Measurements from ENCODE around the gene GRM1. TPM values are rescaled to one million over a fixed set of nuclear protein-coding genes. Genes with fewer than 3 reads are reported as not detected.

Gene GRM1
- total RNA-seq, 1 donor from 2014 or later = 0.05 TPM

GRCh38 chr6:146363838-146364607 lies 335.2 kb downstream of the GRM1 start:
- no peak for DNase-seq (ENCODE audit: low read depth)
- Histone ChIP-seq H3K9me3 (ENCODE audit: insufficient read depth, low read depth, low read length) (no peaks in the 10 kb centered on the region), H3K4me3 (ENCODE audit: insufficient read depth, low read depth, low read length) (no peak overlapping the region), H3K79me2 (ENCODE audit: insufficient read depth, low read length) (no peaks in the 10 kb centered on the region), H2AFZ (ENCODE audit: low read depth, low read length) (no peak overlapping the region), H3K27ac (ENCODE audit: low read depth, low read length) (no peak overlapping the region), H4K20me1 (ENCODE audit: insufficient read depth, low read length) (no peaks in the 10 kb centered on the region), H3K9ac (ENCODE audit: low read length) (no peak overlapping the region), H3K36me3 (ENCODE audit: insufficient read depth, low read length) (no peaks in the 10 kb centered on the region), H3K4me1 (ENCODE audit: insufficient read depth, low read length) (peaks cover 3% of the 10 kb centered on the region), H3K4me2 (ENCODE audit: low read length) (no peak overlapping the region), H3K27me3 (ENCODE audit: insufficient read depth, low read length) (no peaks in the 10 kb centered on the region)
- H3K4me3 Mint-ChIP-seq (ENCODE audit: unreplicated experiment) = no peak overlapping the region
- no peak for FAIRE-seq
- no peaks in the 10 kb centered on the region for H3K9me3 Mint-ChIP-seq (ENCODE audit: unreplicated experiment)
- H3K27me3 Mint-ChIP-seq (ENCODE audit: low read depth, unreplicated experiment) = peaks cover 3% of the 10 kb centered on the region
- H3K27ac Mint-ChIP-seq (ENCODE audit: unreplicated experiment) = no peak overlapping the region
- H3K4me1 Mint-ChIP-seq (ENCODE audit: low read depth, unreplicated experiment) = peaks cover under 1% of the 10 kb centered on the region
- H3K36me3 Mint-ChIP-seq (ENCODE audit: low read depth, unreplicated experiment) = no peaks in the 10 kb centered on the region
- TF ChIP-seq CTCF (IDR thresholded peaks at IDR 0.05; ENCODE audit: insufficient read depth, low read depth, low read length) = no peak
- no peak for TF ChIP-seq EZH2 (IDR thresholded peaks at IDR 0.05; ENCODE audit: insufficient read depth, low read length)

- H4K20me1 ChIP-seq (ENCODE audit: insufficient read depth, low read length) = no peaks in the 10 kb centered on the region
- H3K9ac ChIP-seq (ENCODE audit: low read length) = no peak overlapping the region
- H3K9me3 ChIP-seq (ENCODE audit: insufficient read depth, low read depth, low read length) = no peaks in the 10 kb centered on the region
- H3K4me1 Mint-ChIP-seq (ENCODE audit: low read depth, unreplicated experiment) = no peaks in the 10 kb centered on the region
- no peak for DNase-seq (ENCODE audit: low read depth)
- H3K79me2 ChIP-seq (ENCODE audit: insufficient read depth, low read length) = no peaks in the 10 kb centered on the region
- H3K9me3 Mint-ChIP-seq (ENCODE audit: unreplicated experiment) = no peaks in the 10 kb centered on the region
- H2AFZ ChIP-seq (ENCODE audit: low read depth, low read length) = no peak overlapping the region
- H3K4me3 ChIP-seq (ENCODE audit: insufficient read depth, low read depth, low read length) = no peak overlapping the region
- FAIRE-seq = no peak
- no peaks in the 10 kb centered on the region for H3K4me1 ChIP-seq (ENCODE audit: insufficient read depth, low read length)
- no peak for TF ChIP-seq EZH2 (IDR thresholded peaks at IDR 0.05; ENCODE audit: insufficient read depth, low read length)
- TF ChIP-seq CTCF (IDR thresholded peaks at IDR 0.05; ENCODE audit: insufficient read depth, low read depth, low read length) = no peak
- peaks cover 3% of the 10 kb centered on the region for H3K27me3 Mint-ChIP-seq (ENCODE audit: low read depth, unreplicated experiment)
- H3K27me3 ChIP-seq (ENCODE audit: insufficient read depth, low read length) = no peaks in the 10 kb centered on the region
- H3K4me2 ChIP-seq (ENCODE audit: low read length) = no peak overlapping the region
- no peak overlapping the region for H3K27ac ChIP-seq (ENCODE audit: low read depth, low read length)
- no peak overlapping the region for H3K27ac Mint-ChIP-seq (ENCODE audit: unreplicated experiment)
- no peak overlapping the region for H3K4me3 Mint-ChIP-seq (ENCODE audit: unreplicated experiment)
- H3K36me3 ChIP-seq (ENCODE audit: insufficient read depth, low read length) = no peaks in the 10 kb centered on the region
- H3K36me3 Mint-ChIP-seq (ENCODE audit: low read depth, unreplicated experiment) = no peaks in the 10 kb centered on the region
Observed at GRCh38 chr6:146364816-146365594, 336.1 kb downstream of the GRM1 start.

Measured in astrocyte (in vitro differentiated cells and primary cell).